H54 (cell line): Measurements from ENCODE around the gene THRB.

Experiments
- DNase-seq: peaks from one replicate; pipeline ENCODE4 v3.0.0; 2011; ENCODE audit warnings: low spot score, mixed read lengths; ENCODE audit not compliant: insufficient read length
- FAIRE-seq: peaks from 3 replicates; lab custom pipeline; 2011; peaks lifted over from hg19 to GRCh38; lab: Jason Lieb, UNC
- POLR2A ChIP-seq: IDR thresholded peaks from 2 replicates; pipeline ENCODE4 v1.6.1; 2011; ENCODE audit warnings: low read depth, mild to moderate bottlenecking, low read length

THRB gene

GRCh38 chr3:24261521-24261920, 233.1 kb downstream of the THRB start:
- no peak for TF ChIP-seq POLR2A
- DNase-seq (no peak), FAIRE-seq (no peak)

- TF ChIP-seq POLR2A, result no peak
- DNase-seq (no peak), FAIRE-seq (no peak)
Measured at GRCh38 chr3:24259901-24260512, 234.6 kb downstream of the THRB start.

- no peak for TF ChIP-seq POLR2A
- no peak for FAIRE-seq
- DNase-seq, result no peak
Measured at GRCh38 chr3:24258727-24259600, 235.7 kb downstream of the THRB start.

GRCh38 chr3:24258260-24258659, 236.4 kb downstream of the THRB start:
- no peak for DNase-seq
- no peak for TF ChIP-seq POLR2A
- no peak for FAIRE-seq

GRCh38 chr3:24255414-24255813, 239.2 kb downstream of the THRB start:
- TF ChIP-seq POLR2A, result no peak
- FAIRE-seq (no peak), DNase-seq (no peak)

GRCh38 chr3:24254649-24255048, 240.0 kb downstream of the THRB start:
- TF ChIP-seq POLR2A, result no peak
- FAIRE-seq, result peak; percentile 45
- no peak for DNase-seq

GRCh38 chr3:24253336-24253735, 241.3 kb downstream of the THRB start:
- no peak for TF ChIP-seq POLR2A
- no peak for FAIRE-seq
- DNase-seq, result no peak

GRCh38 chr3:24249523-24249922, 245.1 kb downstream of the THRB start:
- no peak for DNase-seq
- no peak for FAIRE-seq
- TF ChIP-seq POLR2A, result no peak

GRCh38 chr3:24245056-24245455, 249.6 kb downstream of the THRB start:
- FAIRE-seq, result no peak
- TF ChIP-seq POLR2A, result no peak
- DNase-seq, result no peak

- DNase-seq, result no peak
- no peak for TF ChIP-seq POLR2A
- FAIRE-seq, result no peak
Measured at GRCh38 chr3:24244491-24244890, 250.2 kb downstream of the THRB start.

- TF ChIP-seq POLR2A, result no peak
- DNase-seq, result peak; percentile 7
- no peak for FAIRE-seq
Measured at GRCh38 chr3:24242012-24242698, 252.5 kb downstream of the THRB start.

GRCh38 chr3:24240306-24240705, 254.3 kb downstream of the THRB start:
- DNase-seq (no peak), FAIRE-seq (no peak)
- TF ChIP-seq POLR2A, result no peak

GRCh38 chr3:24237971-24238706, 256.5 kb downstream of the THRB start:
- no peak for TF ChIP-seq POLR2A
- FAIRE-seq, result no peak
- DNase-seq, result peak; percentile 30
